SK-N-SH treated with all-trans-retinoic acid at 6 μM for 48 hours (cell line): ENCODE measurements around the gene MOK.

Experiments used
- ATAC-seq: fragments of 200-7000 bp; cut with Tn5 transposase; 3 replicates; pipeline ENCODE4 v1.9.1; 2020; ENCODE audit warnings: mild to moderate bottlenecking, moderate library complexity
- ARNTL ChIP-seq: fragments of 450-650 bp; formaldehyde crosslinking; IDR thresholded peaks from 2 replicates; pipeline ENCODE4 v1.5.0; 2020; ENCODE audit warnings: low read depth, mild to moderate bottlenecking, moderate library complexity, borderline replicate concordance
- BACH2 ChIP-seq: fragments of 250-450 bp; sonication (Bioruptor Pico); IDR thresholded peaks from 2 replicates; pipeline ENCODE4 v1.9.0; 2021; ENCODE audit warnings: mild to moderate bottlenecking, borderline replicate concordance
- CSDC2 ChIP-seq: fragments of 250-450 bp; sonication (Bioruptor Pico); IDR thresholded peaks from 2 replicates; pipeline ENCODE4 v1.5.0; 2020; ENCODE audit warnings: mild to moderate bottlenecking, moderate library complexity
- ESRRG ChIP-seq: fragments of 250-450 bp; sonication (Bioruptor Pico); IDR thresholded peaks from 2 replicates; pipeline ENCODE4 v1.6.1; 2021; ENCODE audit warnings: mild to moderate bottlenecking
- GLIS3 ChIP-seq: fragments of 250-450 bp; sonication (Bioruptor Pico); IDR thresholded peaks from 2 replicates; pipeline ENCODE4 v1.5.0; 2020; ENCODE audit warnings: mild to moderate bottlenecking, moderate library complexity
- ISL1 ChIP-seq: fragments of 250-450 bp; sonication (Bioruptor Pico); IDR thresholded peaks from 2 replicates; pipeline ENCODE4 v2.1.2; 2022; ENCODE audit warnings: mild to moderate bottlenecking, moderate library complexity
- OSR1 ChIP-seq: fragments of 250-450 bp; sonication (Bioruptor Pico); IDR thresholded peaks from 2 replicates; pipeline ENCODE4 v1.8.0; 2022; ENCODE audit warnings: moderate library complexity, mild to moderate bottlenecking, inconsistent platforms
- PATZ1 ChIP-seq: fragments of 250-450 bp; sonication (Bioruptor Pico); IDR thresholded peaks from 2 replicates; pipeline ENCODE4 v1.8.0; 2020; ENCODE audit warnings: mild to moderate bottlenecking, moderate library complexity, borderline replicate concordance
- PPARA ChIP-seq: fragments of 250-450 bp; sonication (Bioruptor Pico); IDR thresholded peaks from 2 replicates; pipeline ENCODE4 v1.5.0; 2020; ENCODE audit warnings: mild to moderate bottlenecking, borderline replicate concordance
- SNAI2 ChIP-seq: fragments of 250-450 bp; sonication (Bioruptor Pico); IDR thresholded peaks from 2 replicates; pipeline ENCODE4 v1.5.0; 2020; ENCODE audit warnings: mild to moderate bottlenecking, moderate library complexity
- TCF4 ChIP-seq: fragments of 250-450 bp; sonication (Bioruptor Pico); IDR thresholded peaks from 2 replicates; pipeline ENCODE4 v1.8.0; 2021; ENCODE audit warnings: mild to moderate bottlenecking, moderate library complexity, borderline replicate concordance
- TOX ChIP-seq: fragments of 250-450 bp; sonication (Bioruptor Pico); IDR thresholded peaks from 2 replicates; pipeline ENCODE4 v1.8.0; 2021; ENCODE audit warnings: mild to moderate bottlenecking, moderate library complexity, borderline replicate concordance
- ZC3H10 ChIP-seq: fragments of 250-450 bp; sonication (Bioruptor Pico); IDR thresholded peaks from 2 replicates; pipeline ENCODE4 v1.5.1; 2021; ENCODE audit warnings: mild to moderate bottlenecking, moderate library complexity
- ZFP3 ChIP-seq: fragments of 250-450 bp; sonication (Bioruptor Pico); IDR thresholded peaks from 2 replicates; pipeline ENCODE4 v1.5.0; 2020; ENCODE audit warnings: mild to moderate bottlenecking, moderate library complexity
- ZFP30 ChIP-seq: fragments of 450-650 bp; formaldehyde crosslinking; IDR thresholded peaks from 2 replicates; pipeline ENCODE4 v1.5.0; 2022; ENCODE audit warnings: mild to moderate bottlenecking, moderate library complexity
- ZNF565 ChIP-seq: fragments of 450-650 bp; formaldehyde crosslinking; conservative IDR thresholded peaks from 2 replicates; pipeline ENCODE4 v1.5.0; 2020; ENCODE audit warnings: low read depth, mild to moderate bottlenecking, moderate library complexity
- ZNF70 ChIP-seq: fragments of 450-650 bp; formaldehyde crosslinking; IDR thresholded peaks from 2 replicates; pipeline ENCODE4 v1.5.0; 2020; ENCODE audit warnings: mild to moderate bottlenecking, moderate library complexity
- ZNF8 ChIP-seq: fragments of 450-650 bp; formaldehyde crosslinking; IDR thresholded peaks from 2 replicates; pipeline ENCODE4 v1.5.0; 2020; ENCODE audit warnings: mild to moderate bottlenecking, moderate library complexity
- TF ChIP-seq, protein P1 (sequence below): fragments of 250-450 bp; sonication (Bioruptor Pico); IDR thresholded peaks from 2 replicates; pipeline ENCODE4 v1.8.0; 2021; ENCODE audit warnings: low read depth, mild to moderate bottlenecking, moderate library complexity, borderline replicate concordance
- TF ChIP-seq, protein P2 (sequence below): fragments of 250-450 bp; sonication (Bioruptor Pico); IDR thresholded peaks from 2 replicates; pipeline ENCODE4 v1.5.0; 2020; ENCODE audit warnings: mild to moderate bottlenecking, moderate library complexity
- TF ChIP-seq, protein P3 (sequence below): fragments of 250-450 bp; sonication (Bioruptor Pico); IDR thresholded peaks from 2 replicates; pipeline ENCODE4 v1.5.1; 2021; ENCODE audit warnings: mild to moderate bottlenecking, moderate library complexity

MOK gene

GRCh38 chr14:102231476-102232347 lies 73.3 kb downstream of the MOK start:
- ATAC-seq = no peak
- TF ChIP-seq TOX (CRISPR knock-in tag) (no peak), ZNF8 (no peak), CSDC2 (CRISPR knock-in tag) (no peak), PATZ1 (CRISPR knock-in tag) (no peak), ISL1 (CRISPR knock-in tag) (no peak), ZNF565 (CRISPR knock-in tag) (no peak)

DNA sequence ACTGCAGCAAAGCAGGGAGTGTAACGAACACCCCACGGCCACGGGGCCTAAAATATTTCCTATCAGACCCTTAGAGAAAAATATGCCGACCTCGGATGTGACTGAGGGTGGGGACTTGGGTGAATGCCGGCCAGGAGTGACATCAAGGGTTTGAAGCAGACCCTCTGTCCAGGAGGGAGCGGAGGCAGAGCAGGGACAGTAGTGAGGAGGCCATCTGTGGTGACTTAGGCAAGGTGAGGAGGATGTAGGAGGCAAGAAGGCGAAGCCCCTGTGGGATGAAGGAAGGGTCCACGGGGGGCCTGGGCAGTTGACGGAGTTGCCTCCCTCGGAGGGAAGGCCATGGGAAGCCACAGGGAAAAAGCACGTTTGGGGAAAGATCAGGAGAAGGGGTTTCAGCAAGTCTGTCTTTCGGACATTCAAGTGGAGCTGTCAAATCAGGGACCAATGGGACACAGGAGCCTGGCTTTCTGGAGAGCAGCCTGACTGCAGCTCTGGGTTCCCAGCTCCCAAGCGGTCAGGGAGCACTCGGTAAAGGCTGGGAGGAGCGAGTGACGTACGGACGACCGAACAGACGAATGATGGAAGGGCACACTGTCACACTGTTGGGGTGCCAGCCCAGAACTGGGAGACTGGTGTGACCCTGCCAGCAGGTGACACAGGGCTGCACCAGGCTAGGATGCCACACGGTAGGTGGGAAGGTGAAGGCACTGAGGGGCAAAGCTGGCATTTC lies 74.3 kb downstream of the MOK start:
- TF ChIP-seq PPARA (CRISPR knock-in tag) (no peak), ZNF70 (CRISPR knock-in tag) (no peak), ARNTL (CRISPR knock-in tag) (no peak), ESRRG (CRISPR knock-in tag) (no peak), TOX (CRISPR knock-in tag) (no peak), ZFP30 (CRISPR knock-in tag) (no peak), ZNF8 (no peak), TCF4 (CRISPR knock-in tag) (no peak), ZFP3 (no peak), BACH2 (CRISPR knock-in tag) (no peak), ZNF565 (CRISPR knock-in tag) (no peak), GLIS3 (CRISPR knock-in tag) (no peak), CSDC2 (CRISPR knock-in tag) (no peak)
- TF ChIP-seq, protein P1, sequence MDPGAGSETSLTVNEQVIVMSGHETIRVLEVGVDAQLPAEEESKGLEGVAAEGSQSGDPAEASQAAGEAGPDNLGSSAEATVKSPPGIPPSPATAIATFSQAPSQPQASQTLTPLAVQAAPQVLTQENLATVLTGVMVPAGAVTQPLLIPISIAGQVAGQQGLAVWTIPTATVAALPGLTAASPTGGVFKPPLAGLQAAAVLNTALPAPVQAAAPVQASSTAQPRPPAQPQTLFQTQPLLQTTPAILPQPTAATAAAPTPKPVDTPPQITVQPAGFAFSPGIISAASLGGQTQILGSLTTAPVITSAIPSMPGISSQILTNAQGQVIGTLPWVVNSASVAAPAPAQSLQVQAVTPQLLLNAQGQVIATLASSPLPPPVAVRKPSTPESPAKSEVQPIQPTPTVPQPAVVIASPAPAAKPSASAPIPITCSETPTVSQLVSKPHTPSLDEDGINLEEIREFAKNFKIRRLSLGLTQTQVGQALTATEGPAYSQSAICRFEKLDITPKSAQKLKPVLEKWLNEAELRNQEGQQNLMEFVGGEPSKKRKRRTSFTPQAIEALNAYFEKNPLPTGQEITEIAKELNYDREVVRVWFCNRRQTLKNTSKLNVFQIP = no peak
- TF ChIP-seq, protein P2, sequence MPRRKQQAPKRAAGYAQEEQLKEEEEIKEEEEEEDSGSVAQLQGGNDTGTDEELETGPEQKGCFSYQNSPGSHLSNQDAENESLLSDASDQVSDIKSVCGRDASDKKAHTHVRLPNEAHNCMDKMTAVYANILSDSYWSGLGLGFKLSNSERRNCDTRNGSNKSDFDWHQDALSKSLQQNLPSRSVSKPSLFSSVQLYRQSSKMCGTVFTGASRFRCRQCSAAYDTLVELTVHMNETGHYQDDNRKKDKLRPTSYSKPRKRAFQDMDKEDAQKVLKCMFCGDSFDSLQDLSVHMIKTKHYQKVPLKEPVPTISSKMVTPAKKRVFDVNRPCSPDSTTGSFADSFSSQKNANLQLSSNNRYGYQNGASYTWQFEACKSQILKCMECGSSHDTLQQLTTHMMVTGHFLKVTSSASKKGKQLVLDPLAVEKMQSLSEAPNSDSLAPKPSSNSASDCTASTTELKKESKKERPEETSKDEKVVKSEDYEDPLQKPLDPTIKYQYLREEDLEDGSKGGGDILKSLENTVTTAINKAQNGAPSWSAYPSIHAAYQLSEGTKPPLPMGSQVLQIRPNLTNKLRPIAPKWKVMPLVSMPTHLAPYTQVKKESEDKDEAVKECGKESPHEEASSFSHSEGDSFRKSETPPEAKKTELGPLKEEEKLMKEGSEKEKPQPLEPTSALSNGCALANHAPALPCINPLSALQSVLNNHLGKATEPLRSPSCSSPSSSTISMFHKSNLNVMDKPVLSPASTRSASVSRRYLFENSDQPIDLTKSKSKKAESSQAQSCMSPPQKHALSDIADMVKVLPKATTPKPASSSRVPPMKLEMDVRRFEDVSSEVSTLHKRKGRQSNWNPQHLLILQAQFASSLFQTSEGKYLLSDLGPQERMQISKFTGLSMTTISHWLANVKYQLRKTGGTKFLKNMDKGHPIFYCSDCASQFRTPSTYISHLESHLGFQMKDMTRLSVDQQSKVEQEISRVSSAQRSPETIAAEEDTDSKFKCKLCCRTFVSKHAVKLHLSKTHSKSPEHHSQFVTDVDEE (CRISPR knock-in tag) = no peak
- no peak for ATAC-seq

DNA sequence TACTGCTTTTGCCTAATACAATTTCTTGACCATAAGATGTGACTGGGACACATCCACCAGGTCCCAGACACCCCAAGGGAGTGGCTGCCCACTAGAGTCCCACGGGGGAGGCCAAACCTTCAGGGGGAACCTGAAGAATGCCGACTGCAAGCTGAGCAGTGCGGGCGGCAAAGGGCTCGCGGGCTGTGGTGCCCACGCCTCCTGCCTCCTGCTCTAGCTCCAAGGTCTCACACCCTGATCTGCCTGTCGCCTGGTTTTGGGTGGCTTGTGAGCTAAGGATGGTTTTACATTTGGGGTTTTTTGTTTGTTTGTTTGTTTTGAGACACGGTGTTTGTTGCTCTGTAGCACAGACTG lies 75.2 kb downstream of the MOK start:
- ATAC-seq = no peak
- no peak for TF ChIP-seq BACH2 (CRISPR knock-in tag)
- TF ChIP-seq ZC3H10 = no peak
- TF ChIP-seq, protein P2 (CRISPR knock-in tag) = no peak
- no peak for TF ChIP-seq PPARA (CRISPR knock-in tag)
- TF ChIP-seq TOX (CRISPR knock-in tag) = no peak
- no peak for TF ChIP-seq TCF4 (CRISPR knock-in tag)
- TF ChIP-seq, protein P1 = no peak
- TF ChIP-seq, protein P3, sequence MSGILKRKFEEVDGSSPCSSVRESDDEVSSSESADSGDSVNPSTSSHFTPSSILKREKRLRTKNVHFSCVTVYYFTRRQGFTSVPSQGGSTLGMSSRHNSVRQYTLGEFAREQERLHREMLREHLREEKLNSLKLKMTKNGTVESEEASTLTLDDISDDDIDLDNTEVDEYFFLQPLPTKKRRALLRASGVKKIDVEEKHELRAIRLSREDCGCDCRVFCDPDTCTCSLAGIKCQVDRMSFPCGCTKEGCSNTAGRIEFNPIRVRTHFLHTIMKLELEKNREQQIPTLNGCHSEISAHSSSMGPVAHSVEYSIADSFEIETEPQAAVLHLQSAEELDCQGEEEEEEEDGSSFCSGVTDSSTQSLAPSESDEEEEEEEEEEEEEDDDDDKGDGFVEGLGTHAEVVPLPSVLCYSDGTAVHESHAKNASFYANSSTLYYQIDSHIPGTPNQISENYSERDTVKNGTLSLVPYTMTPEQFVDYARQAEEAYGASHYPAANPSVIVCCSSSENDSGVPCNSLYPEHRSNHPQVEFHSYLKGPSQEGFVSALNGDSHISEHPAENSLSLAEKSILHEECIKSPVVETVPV = no peak
- TF ChIP-seq OSR1 = no peak
- no peak for TF ChIP-seq SNAI2
- no peak for TF ChIP-seq ZNF70 (CRISPR knock-in tag)
